Right cardiac atrium (tissue), 5 donors: ENCODE measurements around the gene TAS2R14. TPM values are rescaled to one million over a fixed set of nuclear protein-coding genes. Genes with fewer than 3 reads are reported as not detected.

Experiments
- ATAC-seq, 2 donors: fragments of 200-7000 bp; cut with Tn5 transposase; one replicate each; pipeline versions ENCODE4 v1.8.0 to v1.9.1; 2020; ENCODE audit warnings: moderate library complexity in 2 of 2, mild to moderate bottlenecking in 1 of 2
- DNase-seq, 3 donors: peaks; one replicate each; pipeline ENCODE4 v3.0.0-alpha.2; 2020
- H3K27ac ChIP-seq: one replicate; pipeline ENCODE4 v1.5.1; 2013; ENCODE audit warnings: mild to moderate bottlenecking, low read length, control low read depth, moderate library complexity
- H3K27me3 ChIP-seq: one replicate; pipeline ENCODE4 v1.6.1; 2013; ENCODE audit not compliant: control insufficient read depth, insufficient read depth
- H3K4me1 ChIP-seq: one replicate; pipeline ENCODE4 v1.6.1; 2013; ENCODE audit warnings: low read length; ENCODE audit not compliant: control insufficient read depth, insufficient read depth
- H3K4me3 ChIP-seq: one replicate; pipeline ENCODE4 v1.5.1; 2013; ENCODE audit warnings: low read length, control low read depth
- H3K9me3 ChIP-seq: one replicate; pipeline ENCODE4 v1.6.1; 2013; ENCODE audit warnings: low read length; ENCODE audit not compliant: control insufficient read depth
- WGBS: extraction: QIAGEN DNeasy Blood & Tissue Kit; methylation state at CpG from one replicate; pipeline ENCODE4 v1.1.7; 2013; 5-methylcytosine and 5-hydroxymethylcytosine counted together
- intact Hi-C, 4 donors: fragments of 100-400 bp; cut with DNase I; formaldehyde crosslinking; loops; one replicate each; pipeline versions ENCODE4 v1.11.0 to v1.14.0; 2022 to 2023
- polyA plus RNA-seq: library from polyadenylated mRNA; stranded (reverse); fragments of 200-250 nt; gene quantifications from one replicate; pipeline ENCODE4 v1.2.3, GENCODE V29; 2013
- total RNA-seq, 4 donors: library from RNA; stranded (reverse); fragmentation: NEBNext Ultra II Directional; extraction: Animal tissue kit (Norgen Biotek cat#: 25700); gene quantifications; one replicate each; pipeline ENCODE4 v1.2.1, GENCODE V29; 2021
- donor health status: healthy with polysubstance abuse.
- donor health status: DM: no; HTN: yes; CAD: no.
- donor health status: DM: no; HTN: no; CAD: no.
- donor health status: DM: no; HTN: yes; CAD: no; lungs with severe emphysema.
- donor health status: DM: yes; HTN: yes; CAD: no.

The TAS2R14 gene
- total and polyA plus RNA-seq, 5 donors: 0.60 to 1.5 (median 1.1) TPM

- Histone ChIP-seq H3K27ac (no peak within 1 kb of the TSS), H3K4me3 (no peak within 1 kb of the TSS), H3K4me1 (no peaks in the 10 kb centered on the region), H3K27me3 (no peaks in the 10 kb centered on the region), H3K9me3 (no peaks in the 10 kb centered on the region)
- WGBS: 86% methylated on average over 1 of the region's 1 CpG
- intact Hi-C loops: no loop called here
- ATAC-seq (no peak), DNase-seq (no peak)
Observed at GRCh38 chr12:10909462-10909861, 29.6 kb downstream of the TAS2R14 start, which contains the start of gene TAS2R13. TAS2R13 (minus strand) TSS chr12:10909562; CDS start chr12:10909298, 264 bp downstream.

- WGBS: 97% methylated on average over 4 of the region's 4 CpGs
- no peak for DNase-seq
- no peaks in the 10 kb centered on the region for H3K27me3 ChIP-seq
- no peak overlapping the region for H3K27ac ChIP-seq
- no peaks in the 10 kb centered on the region for H3K4me1 ChIP-seq
- no peaks in the 10 kb centered on the region for H3K9me3 ChIP-seq
- no peak for ATAC-seq
- H3K4me3 ChIP-seq: no peak overlapping the region
- intact Hi-C loops: no loop called here
Observed at GRCh38 chr12:10904686-10905085, 34.4 kb downstream of the TAS2R14 start.

- intact Hi-C loops: no loop called here
- WGBS: 99% methylated on average over 1 of the region's 1 CpG
- H3K4me1 ChIP-seq: no peaks in the 10 kb centered on the region
- no peaks in the 10 kb centered on the region for H3K9me3 ChIP-seq
- ATAC-seq: peak in 1 of 2 donors; percentile 22
- DNase-seq: no peak
- H3K27me3 ChIP-seq: no peaks in the 10 kb centered on the region
- H3K4me3 ChIP-seq: no peak overlapping the region
- H3K27ac ChIP-seq: no peak overlapping the region
Observed at GRCh38 chr12:10901427-10901826, 37.6 kb downstream of the TAS2R14 start.

GRCh38 chr12:10900972-10901371 lies 38.1 kb downstream of the TAS2R14 start:
- H3K27ac ChIP-seq: no peak overlapping the region
- no peak for ATAC-seq
- no peak for DNase-seq
- H3K4me3 ChIP-seq: no peak overlapping the region
- H3K27me3 ChIP-seq: no peaks in the 10 kb centered on the region
- intact Hi-C loops: no loop called here
- 95% methylated on average over 1 of the region's 1 CpG for WGBS
- H3K4me1 ChIP-seq: no peaks in the 10 kb centered on the region
- H3K9me3 ChIP-seq: no peaks in the 10 kb centered on the region

GRCh38 chr12:10900530-10900929 lies 38.5 kb downstream of the TAS2R14 start:
- no peak overlapping the region for H3K27ac ChIP-seq
- WGBS: 96% methylated on average over 1 of the region's 1 CpG
- ATAC-seq: no peak
- no peak overlapping the region for H3K4me3 ChIP-seq
- H3K9me3 ChIP-seq: no peaks in the 10 kb centered on the region
- intact Hi-C loops: no loop called here
- no peaks in the 10 kb centered on the region for H3K4me1 ChIP-seq
- no peak for DNase-seq
- H3K27me3 ChIP-seq: no peaks in the 10 kb centered on the region

- no peak for DNase-seq
- 96% methylated on average over 5 of the region's 5 CpGs for WGBS
- H3K9me3 ChIP-seq: no peaks in the 10 kb centered on the region
- no peak for ATAC-seq
- intact Hi-C loops: no loop called here
- H3K27ac ChIP-seq: no peak overlapping the region
- H3K4me1 ChIP-seq: no peaks in the 10 kb centered on the region
- H3K27me3 ChIP-seq: no peaks in the 10 kb centered on the region
- H3K4me3 ChIP-seq: no peak overlapping the region
Observed at GRCh38 chr12:10896854-10897253, 42.2 kb downstream of the TAS2R14 start.

GRCh38 chr12:10891937-10892336 lies 47.1 kb downstream of the TAS2R14 start:
- Histone ChIP-seq H3K27me3 (no peaks in the 10 kb centered on the region), H3K4me1 (no peaks in the 10 kb centered on the region), H3K4me3 (no peak overlapping the region), H3K27ac (no peak overlapping the region), H3K9me3 (no peaks in the 10 kb centered on the region)
- ATAC-seq (no peak), DNase-seq (no peak)
- intact Hi-C loops: no loop called here
- WGBS: 96% methylated on average over 2 of the region's 2 CpGs

GRCh38 chr12:10889226-10889625 lies 49.8 kb downstream of the TAS2R14 start:
- Histone ChIP-seq H3K4me1 (no peaks in the 10 kb centered on the region), H3K9me3 (no peaks in the 10 kb centered on the region), H3K4me3 (no peak overlapping the region), H3K27me3 (no peaks in the 10 kb centered on the region), H3K27ac (no peak overlapping the region)
- DNase-seq: no peak
- intact Hi-C loops: no loop called here
- no peak for ATAC-seq

Other genes starting within 250 kb of the TAS2R14 start
- 100 to 1,000 TPM; 585 to 928 (median 744) TPM for gene YBX3, start 215.9 kb downstream of the TAS2R14 start, total RNA-seq
- gene YBX3, start 215.9 kb downstream of the TAS2R14 start, polyA plus RNA-seq: 490 TPM
- gene TAS2R7, start 136.6 kb downstream of the TAS2R14 start, total RNA-seq: not detected
- gene TAS2R7, start 136.6 kb downstream of the TAS2R14 start, polyA plus RNA-seq: 0.07 TPM
- not detected for gene TAS2R8, start 132.0 kb downstream of the TAS2R14 start, total RNA-seq
- not detected for gene TAS2R8, start 132.0 kb downstream of the TAS2R14 start, polyA plus RNA-seq
- gene TAS2R9, start 129.1 kb downstream of the TAS2R14 start, total RNA-seq: not detected
- not detected for gene TAS2R9, start 129.1 kb downstream of the TAS2R14 start, polyA plus RNA-seq
- under 1 TPM in 3 of 4 donors, not detected in 1; 0.23 to 0.56 (median 0.31) TPM for gene TAS2R10, start 112.9 kb downstream of the TAS2R14 start, total RNA-seq
- not detected for gene TAS2R10, start 112.9 kb downstream of the TAS2R14 start, polyA plus RNA-seq
- 1 to 10 TPM in 2 of 4 donors, under 1 TPM in 2; 0.50 to 2.1 (median 1.0) TPM for gene PRR4, start 89.8 kb downstream of the TAS2R14 start, total RNA-seq
- 2.4 TPM for gene PRR4, start 89.8 kb downstream of the TAS2R14 start, polyA plus RNA-seq
- gene PRH1, start 55.0 kb downstream of the TAS2R14 start, total RNA-seq: 10 to 100 TPM in 2 of 4 donors, 1 to 10 TPM in 2; 4.6 to 14.5 (median 8.9) TPM
- 1.8 TPM for gene PRH1, start 55.0 kb downstream of the TAS2R14 start, polyA plus RNA-seq
- gene TAS2R13, start 29.7 kb downstream of the TAS2R14 start, total RNA-seq: 1 to 10 TPM in 1 of 4 donors, under 1 TPM in 3; 0.23 to 1.8 (median 0.42) TPM
- gene TAS2R13, start 29.7 kb downstream of the TAS2R14 start, polyA plus RNA-seq: 0.25 TPM
- gene PRH2, start 10.0 kb downstream of the TAS2R14 start, total RNA-seq: under 1 TPM in 1 of 4 donors, not detected in 3; 0.53 TPM
- gene PRH2, start 10.0 kb downstream of the TAS2R14 start, polyA plus RNA-seq: not detected
- gene TAS2R50, start 47.6 kb upstream of the TAS2R14 start, total RNA-seq: 1 to 10 TPM in 1 of 4 donors, under 1 TPM in 3; 0.56 to 1.1 (median 0.74) TPM
- gene TAS2R50, start 47.6 kb upstream of the TAS2R14 start, polyA plus RNA-seq: 0.09 TPM
- 1 to 10 TPM in 2 of 4 donors, under 1 TPM in 2; 0.54 to 1.4 (median 0.95) TPM for gene TAS2R20, start 59.0 kb upstream of the TAS2R14 start, total RNA-seq
- 0.27 TPM for gene TAS2R20, start 59.0 kb upstream of the TAS2R14 start, polyA plus RNA-seq
- 1 to 10 TPM in 2 of 4 donors, under 1 TPM in 2; 0.77 to 2.9 (median 1.2) TPM for gene TAS2R19, start 83.4 kb upstream of the TAS2R14 start, total RNA-seq
- 0.57 TPM for gene TAS2R19, start 83.4 kb upstream of the TAS2R14 start, polyA plus RNA-seq
- gene TAS2R31, start 92.1 kb upstream of the TAS2R14 start, total RNA-seq: 1 to 10 TPM; 1.0 to 2.0 (median 1.4) TPM
- gene TAS2R31, start 92.1 kb upstream of the TAS2R14 start, polyA plus RNA-seq: 0.54 TPM
- under 1 TPM in 3 of 4 donors, not detected in 1; 0.26 to 0.71 (median 0.53) TPM for gene TAS2R46, start 123.0 kb upstream of the TAS2R14 start, total RNA-seq
- gene TAS2R46, start 123.0 kb upstream of the TAS2R14 start, polyA plus RNA-seq: not detected
- not detected for gene TAS2R43, start 153.1 kb upstream of the TAS2R14 start, total RNA-seq
- gene TAS2R43, start 153.1 kb upstream of the TAS2R14 start, polyA plus RNA-seq: not detected
- 1 to 10 TPM in 2 of 4 donors, under 1 TPM in 2; 0.80 to 1.6 (median 1.0) TPM for gene TAS2R30, start 195.4 kb upstream of the TAS2R14 start, total RNA-seq
- 0.25 TPM for gene TAS2R30, start 195.4 kb upstream of the TAS2R14 start, polyA plus RNA-seq
- gene SMIM10L1, start 231.9 kb upstream of the TAS2R14 start, total RNA-seq: 10 to 100 TPM; 13.1 to 18.4 (median 16.3) TPM
- 16.2 TPM for gene SMIM10L1, start 231.9 kb upstream of the TAS2R14 start, polyA plus RNA-seq
- gene TAS2R42, start 247.7 kb upstream of the TAS2R14 start, total RNA-seq: not detected
- gene TAS2R42, start 247.7 kb upstream of the TAS2R14 start, polyA plus RNA-seq: not detected